GOT3 (cell line): ENCODE results near the gene DDR2.
"Not testable (repeated sequence)": the region's sequence is repeated elsewhere in the genome, so short reads cannot be mapped to it uniquely, and the experiment has no call there.

Source experiments
- DNase-seq: peaks from one replicate; lab custom pipeline; 2025; ENCODE audit warnings: mixed read lengths; lab: John Stamatoyannopoulos, UW

DDR2 gene

DNA sequence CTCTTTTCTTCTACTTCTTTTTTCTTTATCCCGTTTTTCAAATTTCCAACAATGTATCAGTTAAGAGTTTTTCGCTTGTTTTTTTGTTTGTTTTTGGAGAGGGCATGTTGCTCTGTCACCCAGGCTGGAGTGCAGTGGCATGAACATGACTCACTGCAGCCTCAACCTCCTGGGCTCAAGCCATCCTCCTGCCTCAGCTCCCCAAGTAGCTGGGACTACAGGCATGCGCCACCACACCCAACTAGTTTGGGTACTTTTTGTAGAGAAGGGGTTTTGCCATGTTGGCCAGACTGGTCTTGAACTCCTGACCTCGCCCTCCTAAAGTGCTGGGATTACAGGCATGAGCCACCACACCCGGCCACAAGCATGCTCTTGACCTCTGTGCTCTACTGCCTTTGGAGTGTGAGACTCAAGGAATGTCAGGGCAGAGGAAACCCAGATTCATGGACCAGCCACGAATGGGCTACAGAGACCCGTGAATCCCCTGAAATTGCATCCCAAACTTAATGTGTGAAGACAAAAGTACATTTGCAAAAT lies 93.1 kb downstream of the DDR2 start:
- no peak for DNase-seq

DNA sequence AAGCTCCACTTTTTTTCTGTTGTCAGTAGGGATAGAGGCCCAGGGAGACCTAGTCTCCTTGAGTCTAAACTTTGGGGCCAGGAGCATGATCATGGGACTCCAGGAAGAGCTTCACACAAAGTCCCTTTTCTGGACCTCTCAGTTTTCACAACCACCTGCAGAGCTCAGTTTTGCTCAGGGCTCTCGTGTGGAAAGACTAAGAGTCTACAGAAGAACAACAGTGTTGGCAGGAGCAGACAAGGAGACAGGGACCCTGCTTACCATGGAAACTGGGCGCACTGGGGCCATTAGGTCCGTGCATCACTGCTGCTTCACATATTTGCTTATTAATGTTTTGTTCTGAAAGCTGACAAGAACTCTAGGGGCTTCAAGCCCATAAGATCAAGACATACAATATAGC lies 94.3 kb downstream of the DDR2 start:
- DNase-seq: no peak

GRCh38 chr1:162727493-162727892 lies 95.2 kb downstream of the DDR2 start:
- DNase-seq: not testable (repeated sequence)

DNA sequence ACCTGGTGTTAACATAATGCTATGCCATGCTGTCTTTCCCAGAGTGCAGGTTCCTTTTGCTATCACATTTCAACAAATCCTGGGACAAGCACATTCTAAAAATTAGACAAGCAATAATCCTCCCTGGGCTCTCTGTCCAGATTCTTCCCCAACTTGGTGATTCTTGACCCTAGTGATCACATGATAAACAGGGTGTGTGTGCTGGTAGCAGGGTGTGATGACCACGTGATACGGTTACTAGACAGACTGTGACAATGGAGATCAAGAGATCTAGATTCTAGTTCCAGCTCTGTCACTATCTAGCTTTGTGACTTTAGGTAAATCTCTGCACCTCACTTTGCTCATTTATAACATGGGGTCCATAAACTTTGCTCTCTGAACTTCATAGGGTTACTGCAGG lies 96.3 kb downstream of the DDR2 start:
- DNase-seq: no peak

- DNase-seq: not testable (repeated sequence)
Observed at GRCh38 chr1:162729195-162729774, 97.0 kb downstream of the DDR2 start.

DNA sequence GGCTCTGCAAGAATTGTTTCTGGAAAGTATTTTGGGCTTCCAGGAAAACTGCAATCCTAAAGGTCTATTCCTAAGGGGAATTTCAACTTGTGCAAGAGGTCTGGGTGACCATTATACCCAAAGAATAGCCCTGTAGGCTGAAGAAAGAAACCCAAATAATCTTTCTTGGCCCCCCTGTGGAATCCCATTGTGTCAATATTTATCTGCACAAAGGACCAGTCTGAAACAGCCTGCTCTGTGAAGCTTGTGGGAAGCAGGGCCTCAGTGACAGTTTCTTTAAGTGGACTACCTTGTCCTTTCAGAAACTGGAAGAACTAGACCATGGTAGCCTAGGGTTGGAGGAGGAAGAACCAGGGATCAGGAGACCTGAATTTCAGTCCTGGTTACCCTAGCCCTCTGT lies 99.8 kb downstream of the DDR2 start:
- DNase-seq: no peak

DNA sequence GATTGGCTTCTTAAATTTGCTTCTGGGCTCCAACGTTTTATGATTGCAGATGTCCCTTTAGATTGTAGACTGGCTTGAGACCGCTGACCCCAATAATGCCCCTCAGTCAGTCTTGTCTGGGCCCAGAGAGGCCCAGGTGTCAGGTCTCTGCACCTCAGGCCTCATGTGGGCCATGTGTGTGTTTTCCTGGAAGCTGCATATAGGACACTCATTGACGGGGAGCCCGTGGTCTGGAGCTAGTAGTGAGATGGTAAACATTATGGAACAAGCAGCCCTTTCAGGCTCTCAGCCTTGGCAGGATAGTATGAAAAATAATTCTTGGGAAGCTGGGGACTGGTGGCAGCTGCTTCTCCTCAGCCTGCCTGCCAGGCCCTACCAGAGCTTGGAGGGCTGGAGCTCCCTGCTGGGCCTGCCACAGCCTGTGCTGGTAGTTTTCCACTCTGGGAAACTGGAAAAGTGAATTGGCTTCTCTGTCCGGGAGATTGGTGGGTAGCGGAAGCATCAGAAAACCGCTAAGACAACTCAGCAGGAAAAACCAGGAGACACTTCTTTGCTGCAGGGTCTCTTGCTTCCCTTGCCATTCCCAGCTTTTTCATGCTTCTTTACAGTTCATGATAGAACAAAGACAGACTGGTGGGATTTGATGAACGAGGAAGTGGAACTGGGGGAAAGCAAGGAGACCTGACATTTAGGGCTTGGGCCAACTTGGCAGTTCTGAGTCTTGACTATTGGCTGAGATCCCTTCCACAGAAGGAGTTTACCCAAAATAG lies 100.5 kb downstream of the DDR2 start:
- DNase-seq: no peak

DNA sequence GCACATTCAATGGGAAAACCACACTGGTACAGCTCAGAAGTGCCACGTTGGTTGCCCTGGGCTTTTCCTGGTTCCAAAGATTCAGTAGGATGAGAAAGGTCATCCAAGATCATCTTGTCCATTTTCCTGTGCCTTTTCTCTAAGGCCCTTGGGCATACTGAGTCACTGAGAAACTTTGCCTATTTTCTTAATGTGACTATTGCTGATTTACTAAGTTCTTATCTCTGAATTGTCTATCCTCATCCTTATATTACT lies 101.0 kb downstream of the DDR2 start:
- DNase-seq: no peak

DNA sequence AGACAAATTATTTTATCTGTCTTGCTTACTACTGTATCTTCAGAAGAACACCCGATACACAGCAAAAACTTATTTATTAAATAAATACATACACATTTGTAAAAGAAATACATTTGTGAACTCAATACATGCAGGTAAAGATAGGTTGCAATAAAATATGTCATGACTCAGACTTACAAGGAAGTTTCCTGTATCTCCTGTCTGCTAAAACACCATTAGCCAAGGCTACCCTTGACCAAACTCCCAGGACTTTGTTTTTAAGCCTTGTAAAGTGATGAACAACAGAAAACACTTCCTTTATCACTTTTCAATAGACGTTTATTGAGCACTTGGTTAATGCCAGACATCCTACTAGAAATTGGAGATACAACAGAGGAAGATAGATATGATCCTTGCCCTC lies 101.8 kb downstream of the DDR2 start:
- DNase-seq: no peak

DNA sequence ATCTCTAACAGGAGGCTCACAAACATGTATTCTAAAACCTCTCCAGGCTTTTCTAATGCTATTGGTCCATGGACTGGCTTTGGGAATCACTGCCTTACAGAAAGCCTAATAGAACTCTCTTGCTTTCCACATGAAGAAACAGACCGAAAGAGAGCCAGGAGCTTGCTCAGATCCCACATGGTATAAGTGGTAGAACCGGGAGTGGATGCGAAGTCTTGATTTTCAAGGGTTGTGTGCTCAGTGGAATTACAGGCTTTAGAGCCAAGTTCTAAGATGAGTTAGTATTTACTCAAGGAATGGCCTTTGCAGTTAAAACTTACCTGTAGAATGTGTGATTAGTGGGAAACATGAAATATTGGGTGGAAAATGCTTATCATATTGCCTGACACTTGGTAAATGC lies 103.9 kb downstream of the DDR2 start:
- no peak for DNase-seq

GRCh38 chr1:162736633-162737067 lies 104.4 kb downstream of the DDR2 start:
- no peak for DNase-seq

- DNase-seq: no peak
Observed at GRCh38 chr1:162740755-162741154, 108.5 kb downstream of the DDR2 start.

- no peak for DNase-seq
Observed at GRCh38 chr1:162741574-162741973, 109.3 kb downstream of the DDR2 start.

DNA sequence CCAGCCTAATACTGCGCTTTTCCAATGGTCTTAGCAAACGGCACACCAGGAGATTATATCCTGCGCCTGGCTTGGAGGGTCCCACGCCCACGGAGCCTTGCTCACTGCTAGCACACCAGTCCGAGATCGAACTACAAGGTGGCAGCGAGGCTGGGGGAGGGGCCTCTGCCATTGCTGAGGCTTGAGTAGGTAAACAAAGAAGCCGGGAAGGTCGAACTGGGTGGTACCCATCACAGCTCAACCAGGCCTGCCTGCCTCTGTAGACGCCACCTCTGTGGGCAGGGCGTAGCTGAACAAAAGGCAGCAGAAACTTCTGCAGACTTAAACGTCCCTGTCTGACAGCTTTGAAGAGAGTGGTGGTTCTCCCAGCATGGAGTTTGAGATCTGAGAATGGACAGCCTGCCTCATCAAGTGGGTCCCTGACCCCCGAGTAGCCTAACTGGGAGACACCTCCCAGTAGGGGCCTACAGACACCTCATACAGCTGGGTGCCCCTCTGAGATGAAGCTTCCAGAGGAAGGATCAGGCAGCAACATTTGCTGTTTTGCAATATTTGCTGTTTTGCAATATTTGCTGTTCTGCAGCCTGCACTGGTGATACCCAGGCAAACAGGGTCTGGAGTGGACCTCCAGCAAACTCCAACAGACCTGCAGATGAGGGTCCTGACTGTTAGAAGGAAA lies 114.1 kb downstream of the DDR2 start:
- DNase-seq: not testable (repeated sequence)

- no peak for DNase-seq
Observed at GRCh38 chr1:162753001-162753658, 120.9 kb downstream of the DDR2 start.

DNA sequence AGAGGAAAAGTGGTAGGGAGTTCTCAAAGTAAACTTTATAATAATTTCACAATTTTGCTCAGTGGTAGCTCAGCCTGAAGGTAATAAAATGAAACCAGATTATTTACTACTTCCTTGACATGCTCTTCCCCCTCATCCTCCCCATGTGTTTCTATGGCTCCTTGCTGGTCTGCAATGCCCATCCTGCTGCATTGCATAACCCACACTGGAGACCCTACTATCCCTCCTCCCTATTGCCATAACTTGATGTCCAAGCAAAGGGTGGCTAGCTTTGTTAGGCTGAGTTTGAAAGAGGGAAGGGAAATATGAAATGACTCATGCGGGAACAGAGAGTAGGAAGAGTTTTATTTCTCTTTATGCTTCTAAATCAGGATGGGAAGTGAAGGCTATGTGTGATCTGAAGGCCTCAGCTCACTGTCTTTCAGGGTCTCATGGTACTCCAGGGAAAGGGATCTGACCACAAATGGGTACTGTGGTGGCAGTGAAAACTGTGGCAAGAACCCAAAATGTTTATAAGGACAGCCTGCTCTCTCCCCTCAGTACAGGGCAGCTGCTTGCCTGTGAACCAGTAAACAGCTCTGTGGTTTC lies 121.8 kb downstream of the DDR2 start:
- DNase-seq: no peak

GRCh38 chr1:162755306-162755705 lies 123.0 kb downstream of the DDR2 start:
- DNase-seq: no peak

DNA sequence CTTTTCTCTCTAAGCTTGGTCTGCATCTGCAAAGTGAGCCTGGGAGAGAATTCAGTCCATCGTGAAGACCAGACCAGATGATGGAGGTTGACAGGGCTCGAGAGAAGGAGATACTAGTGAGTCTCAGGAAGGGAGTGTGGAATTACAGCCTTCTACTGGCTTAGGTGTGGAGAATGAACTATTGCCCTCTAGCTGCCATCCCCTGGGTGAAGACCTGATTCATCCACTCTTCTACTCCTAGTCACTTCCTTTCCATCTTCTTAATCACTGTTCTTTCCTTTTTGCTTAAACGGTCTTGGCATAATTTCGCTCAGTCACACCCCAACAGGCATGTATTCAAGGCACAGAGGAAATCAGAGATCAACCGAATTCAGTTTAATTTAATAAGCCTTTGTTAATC lies 124.3 kb downstream of the DDR2 start:
- no peak for DNase-seq

GRCh38 chr1:162757476-162757875 lies 125.2 kb downstream of the DDR2 start:
- no peak for DNase-seq

- no peak for DNase-seq
Observed at GRCh38 chr1:162765788-162766187, 133.5 kb downstream of the DDR2 start.

- no peak for DNase-seq
Observed at GRCh38 chr1:162772571-162773154, 140.4 kb downstream of the DDR2 start.

- no peak for DNase-seq
Observed at GRCh38 chr1:162774007-162774406, 141.7 kb downstream of the DDR2 start.
